Mesodermal cell (in vitro differentiated cells): Measurements from ENCODE around the gene PALLD.

Experiments used
- H3K27ac ChIP-seq: 2 replicates; pipeline ENCODE4 v1.7.0; 2013; ENCODE audit warnings: mild to moderate bottlenecking, low read depth, low read length, moderate library complexity; ENCODE audit not compliant: severe bottlenecking
- H3K36me3 ChIP-seq: 2 replicates; pipeline ENCODE4 v1.7.1; 2013; ENCODE audit warnings: mild to moderate bottlenecking, low read length, moderate library complexity; ENCODE audit not compliant: control insufficient read depth, insufficient read depth
- H3K4me1 ChIP-seq: one replicate; pipeline ENCODE4 v1.7.1; 2013; ENCODE audit warnings: mild to moderate bottlenecking, low read length; ENCODE audit not compliant: insufficient read depth, control insufficient read depth, poor library complexity, severe bottlenecking
- H3K4me3 ChIP-seq: 2 replicates; pipeline ENCODE4 v1.7.0; 2013; ENCODE audit warnings: low read length, control low read depth, mild to moderate bottlenecking; ENCODE audit not compliant: insufficient read depth, poor library complexity, severe bottlenecking; ENCODE audit errors: extremely low read depth
- H3K9me3 ChIP-seq: 2 replicates; pipeline ENCODE4 v1.7.1; 2013; ENCODE audit warnings: mild to moderate bottlenecking, low read length, moderate library complexity; ENCODE audit not compliant: control insufficient read depth
- WGBS, 2 experiments: methylation state at CpG; one replicate each; pipeline ENCODE4 v1.1.5; 2013; ENCODE audit warnings: missing lambda C conversion rate in 2 of 2; ENCODE audit not compliant: insufficient coverage in 2 of 2; 5-methylcytosine and 5-hydroxymethylcytosine counted together

PALLD gene

DNA sequence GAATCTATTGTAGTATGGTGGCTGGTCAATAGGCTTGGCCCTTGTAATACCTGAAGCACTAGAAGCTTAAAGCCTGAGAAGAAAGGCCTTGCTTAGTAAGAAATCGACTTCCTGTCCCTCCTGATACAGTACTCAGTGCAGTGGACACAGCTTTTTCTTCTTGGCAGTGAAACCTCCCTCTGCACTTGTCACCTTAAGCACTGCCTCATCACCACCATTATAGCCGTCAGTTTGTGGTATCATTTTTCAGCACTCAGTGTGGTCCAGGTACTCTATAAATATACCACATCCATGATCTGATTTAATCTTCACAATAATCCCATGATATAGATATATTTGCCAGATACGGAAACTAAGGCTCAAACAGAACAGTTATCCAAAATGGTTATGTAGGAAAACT is 75.2 kb downstream of the PALLD start:
- 82 to 92% methylated on average over 2 of the region's 3 CpGs for WGBS, 2 experiments
- Histone ChIP-seq H3K4me1 (no peaks in the 10 kb centered on the region), H3K27ac (no peak overlapping the region), H3K4me3 (no peak overlapping the region), H3K9me3 (no peaks in the 10 kb centered on the region), H3K36me3 (no peaks in the 10 kb centered on the region)

DNA sequence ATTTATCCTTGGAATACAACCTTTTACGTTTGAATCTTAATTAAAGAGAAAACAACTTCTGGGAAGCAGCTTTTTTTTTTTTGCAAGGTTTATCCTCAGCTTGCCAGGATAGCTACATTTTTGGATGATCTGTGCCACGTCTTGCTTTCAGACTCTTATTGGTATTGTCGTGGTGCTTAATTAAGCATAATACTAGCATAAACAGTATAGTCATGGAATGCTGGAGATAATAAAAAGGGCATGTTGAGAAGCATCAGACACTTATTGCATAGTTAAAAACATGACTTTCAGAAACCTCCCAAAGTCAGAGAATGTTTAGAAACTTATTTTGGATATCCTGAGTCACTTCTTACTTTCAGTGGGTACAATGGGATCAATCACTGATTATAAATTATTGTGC is 77.0 kb downstream of the PALLD start:
- no peak overlapping the region for H3K27ac ChIP-seq
- H3K36me3 ChIP-seq = no peaks in the 10 kb centered on the region
- no peaks in the 10 kb centered on the region for H3K4me1 ChIP-seq
- no peak overlapping the region for H3K4me3 ChIP-seq
- 80 to 100% methylated on average over 1 of the region's 3 CpGs for WGBS, 2 experiments
- H3K9me3 ChIP-seq = no peaks in the 10 kb centered on the region

DNA sequence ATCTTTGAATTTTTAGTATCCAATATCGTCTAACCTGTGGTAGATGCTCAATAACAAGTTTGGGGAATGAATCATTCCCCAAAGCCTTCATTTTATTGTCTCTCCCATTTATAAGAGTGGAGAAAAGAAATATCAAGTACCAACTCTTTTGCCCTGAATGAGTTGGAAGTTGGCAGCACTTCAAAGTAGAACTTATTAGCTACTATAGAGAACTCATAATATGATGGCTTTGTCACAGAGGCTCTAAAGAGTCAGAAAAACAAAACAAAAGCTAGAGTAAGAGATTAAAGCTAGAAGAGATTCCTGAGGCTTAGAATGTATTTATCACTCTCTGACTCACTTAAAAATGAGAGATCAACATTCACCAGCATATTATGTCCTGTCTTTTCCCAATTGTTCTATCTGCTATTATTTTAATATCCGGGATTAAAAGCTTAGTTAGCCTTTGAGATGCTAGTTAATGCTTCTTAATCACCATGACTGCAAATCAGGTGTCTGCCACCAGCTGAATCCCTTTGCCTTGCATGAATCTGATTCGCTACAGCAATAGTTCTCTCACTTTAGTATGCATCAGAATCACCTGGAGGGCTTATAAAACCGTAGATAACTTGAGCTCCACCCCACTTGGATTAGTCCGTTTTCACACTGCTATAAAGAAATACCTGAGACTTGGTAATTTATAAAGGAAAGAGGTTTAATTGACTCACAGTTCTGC is 77.9 kb downstream of the PALLD start:
- no peaks in the 10 kb centered on the region for H3K9me3 ChIP-seq
- H3K36me3 ChIP-seq = no peaks in the 10 kb centered on the region
- 100% methylated on average over 1 of the region's 5 CpGs for WGBS, 2 experiments
- H3K4me3 ChIP-seq = no peak overlapping the region
- no peak overlapping the region for H3K27ac ChIP-seq
- no peaks in the 10 kb centered on the region for H3K4me1 ChIP-seq

DNA sequence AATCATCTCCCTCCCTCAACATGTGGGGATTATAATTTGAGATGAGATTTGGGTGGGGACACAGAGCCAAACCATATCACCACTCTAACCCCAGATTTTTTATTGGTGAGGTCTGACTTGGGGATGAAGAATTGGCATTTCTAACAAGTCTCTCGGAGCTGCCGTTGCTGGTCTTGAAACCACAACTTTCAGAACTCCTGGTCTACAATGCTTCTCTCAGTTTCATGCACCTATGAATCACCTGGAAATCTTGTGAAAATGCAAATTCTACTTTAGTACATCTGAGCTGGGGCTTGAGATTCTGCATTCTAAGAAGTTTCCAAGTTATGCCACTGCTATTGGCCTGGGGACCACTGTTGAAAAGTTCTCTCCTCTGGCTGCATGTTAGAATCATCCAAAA is 78.6 kb downstream of the PALLD start:
- no peak overlapping the region for H3K4me3 ChIP-seq
- H3K4me1 ChIP-seq = no peaks in the 10 kb centered on the region
- H3K27ac ChIP-seq = no peak overlapping the region
- no peaks in the 10 kb centered on the region for H3K36me3 ChIP-seq
- WGBS, 2 experiments = 100% methylated on average over 2 of the region's 2 CpGs; no CpG with 5 or more reads in 1 of the 2 experiments
- H3K9me3 ChIP-seq = no peaks in the 10 kb centered on the region

DNA sequence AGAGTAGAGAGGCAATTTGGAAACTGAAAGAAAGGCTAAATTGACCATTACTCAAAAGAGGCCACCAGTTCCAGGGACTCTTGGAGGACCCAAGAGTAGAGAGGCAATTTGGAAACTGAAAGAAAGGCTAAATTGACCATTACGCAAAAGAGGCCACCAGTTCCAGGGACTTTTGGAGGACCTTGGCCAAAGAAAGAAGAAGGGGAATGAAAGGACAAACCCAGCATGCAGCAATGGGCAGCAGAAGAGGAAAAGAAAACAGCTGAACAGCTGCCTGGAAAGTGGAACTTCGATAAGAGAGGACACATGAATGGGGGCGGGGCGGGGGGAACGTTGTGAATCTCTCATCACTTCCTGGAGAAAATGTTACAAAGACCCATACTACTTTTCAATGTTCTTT is 80.8 kb downstream of the PALLD start:
- no peaks in the 10 kb centered on the region for H3K9me3 ChIP-seq
- no peaks in the 10 kb centered on the region for H3K36me3 ChIP-seq
- H3K4me3 ChIP-seq = no peak overlapping the region
- no peak overlapping the region for H3K27ac ChIP-seq
- WGBS, 2 experiments = 100% methylated on average over 1 to 2 of the region's 5 CpGs
- H3K4me1 ChIP-seq = no peaks in the 10 kb centered on the region

DNA sequence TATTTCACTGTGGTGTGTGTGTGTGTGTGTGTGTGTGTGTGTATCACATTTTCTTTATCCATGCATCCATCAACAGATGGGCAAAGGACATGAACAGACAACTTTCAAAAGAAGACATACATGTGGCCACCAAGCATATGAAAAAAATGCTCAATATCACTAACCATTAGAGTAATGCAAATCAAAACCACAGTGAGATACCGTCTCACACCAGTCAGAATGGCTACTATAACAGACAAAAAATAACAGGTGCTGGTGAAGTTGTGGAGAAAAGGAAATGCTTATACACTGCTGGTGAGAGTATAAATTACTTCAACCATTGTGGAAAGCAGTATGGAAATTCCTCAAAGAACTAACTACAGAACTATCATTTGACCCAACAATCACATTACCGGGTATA is 83.4 kb downstream of the PALLD start:
- Histone ChIP-seq H3K9me3 (no peaks in the 10 kb centered on the region), H3K27ac (no peak overlapping the region), H3K4me1 (peaks cover 9% of the 10 kb centered on the region), H3K4me3 (no peak overlapping the region), H3K36me3 (no peaks in the 10 kb centered on the region)
- WGBS, 2 experiments = no CpG with 5 or more reads among the region's 2 CpGs

DNA sequence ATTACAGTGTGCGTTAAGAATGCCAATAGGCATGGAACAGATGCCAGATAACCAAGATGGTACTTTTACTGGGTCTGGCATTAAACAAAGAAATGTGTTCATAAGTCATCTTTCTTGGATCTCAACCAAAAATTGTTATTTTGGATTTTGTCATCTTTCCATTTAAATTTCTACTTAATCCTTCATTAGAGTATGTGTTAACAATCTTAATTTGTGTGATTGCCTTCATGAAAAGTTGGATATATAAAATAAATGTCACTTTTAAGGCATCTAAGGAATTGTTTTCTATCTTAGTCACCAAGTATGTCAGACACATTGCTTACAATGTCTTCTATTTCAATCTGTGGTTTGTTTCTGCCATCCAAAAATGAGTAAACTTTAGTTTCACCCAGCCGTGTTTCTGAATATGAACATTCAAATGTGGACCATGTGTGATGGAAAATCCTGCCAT is 87.5 kb downstream of the PALLD start:
- H3K36me3 ChIP-seq = no peaks in the 10 kb centered on the region
- no peak overlapping the region for H3K4me3 ChIP-seq
- peaks cover 43% of the 10 kb centered on the region for H3K4me1 ChIP-seq
- H3K9me3 ChIP-seq = no peaks in the 10 kb centered on the region
- 100% methylated on average over 1 of the region's 2 CpGs; no CpG with 5 or more reads in 1 of the 2 experiments for WGBS, 2 experiments
- H3K27ac ChIP-seq = no peak overlapping the region

DNA sequence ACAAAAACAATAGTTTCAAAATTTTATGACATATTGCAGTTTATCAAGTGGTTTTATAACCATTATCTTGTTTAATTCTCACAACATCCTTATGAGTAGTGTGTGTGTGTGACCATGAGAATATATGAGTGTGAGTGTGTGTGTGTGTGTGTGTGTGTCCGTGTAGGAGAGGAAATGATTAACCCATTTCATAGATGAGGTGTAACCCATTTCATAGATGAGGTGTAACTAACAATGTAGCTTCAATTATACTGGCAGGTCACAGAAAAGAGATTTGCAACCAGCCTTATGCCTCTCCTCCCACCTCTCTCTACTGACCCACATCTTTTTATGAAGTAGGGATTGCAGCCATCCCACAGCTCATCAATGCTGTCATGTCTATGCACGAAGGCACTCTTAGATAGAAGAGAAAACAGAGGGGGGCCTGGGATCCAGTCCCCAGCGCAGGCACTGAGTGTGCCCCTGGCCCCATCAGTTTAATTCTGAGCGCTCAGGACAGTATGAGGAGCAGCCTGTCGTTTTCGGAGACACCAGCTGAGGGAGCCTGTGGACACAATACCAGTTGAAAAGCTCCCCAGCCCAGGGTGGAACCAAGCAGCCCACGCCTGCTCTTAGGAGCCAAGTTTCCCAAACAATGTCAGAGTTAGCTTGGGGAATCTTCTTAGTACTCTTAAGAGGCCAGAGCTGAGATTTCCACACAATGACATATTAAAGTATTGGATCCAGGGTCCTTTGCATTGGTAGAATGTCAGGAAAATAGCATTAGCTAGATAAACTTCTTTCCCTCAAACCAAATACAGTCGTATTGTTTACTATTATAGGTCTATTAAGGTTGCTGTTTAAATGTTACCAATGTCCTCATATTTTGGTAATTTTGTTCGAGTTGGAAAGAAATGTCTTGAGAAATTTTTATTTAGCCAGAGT is 88.6 kb downstream of the PALLD start:
- no peaks in the 10 kb centered on the region for H3K36me3 ChIP-seq
- H3K27ac ChIP-seq = no peak overlapping the region
- H3K4me1 ChIP-seq = peaks cover 47% of the 10 kb centered on the region

DNA sequence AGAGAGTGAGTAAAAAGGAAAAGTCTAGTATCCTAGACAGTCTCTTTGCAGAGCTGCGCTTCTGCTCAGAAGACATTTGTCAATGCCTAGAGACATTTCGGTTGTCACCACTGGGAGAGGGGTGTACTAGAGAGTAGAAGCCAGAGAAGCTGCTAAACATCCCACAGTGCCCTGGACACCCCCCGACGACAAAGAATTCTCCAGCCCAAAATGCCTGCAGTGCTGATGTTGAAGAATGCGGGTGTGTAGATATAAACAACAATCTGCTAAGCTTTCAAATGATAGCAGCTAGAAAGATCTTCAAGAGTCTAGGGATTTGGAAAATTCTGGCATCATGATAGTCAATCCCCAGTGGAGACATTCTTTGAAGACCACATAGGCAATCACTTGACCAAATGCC is 90.1 kb downstream of the PALLD start:
- 84 to 95% methylated on average over 3 to 4 of the region's 5 CpGs for WGBS, 2 experiments

More for the DNA sequence above, 88.6 kb downstream of the PALLD start:
- Histone ChIP-seq H3K9me3 (no peaks in the 10 kb centered on the region), H3K4me3 (no peak overlapping the region)
- 11 to 13% methylated on average over 6 of the region's 9 CpGs for WGBS, 2 experiments

DNA sequence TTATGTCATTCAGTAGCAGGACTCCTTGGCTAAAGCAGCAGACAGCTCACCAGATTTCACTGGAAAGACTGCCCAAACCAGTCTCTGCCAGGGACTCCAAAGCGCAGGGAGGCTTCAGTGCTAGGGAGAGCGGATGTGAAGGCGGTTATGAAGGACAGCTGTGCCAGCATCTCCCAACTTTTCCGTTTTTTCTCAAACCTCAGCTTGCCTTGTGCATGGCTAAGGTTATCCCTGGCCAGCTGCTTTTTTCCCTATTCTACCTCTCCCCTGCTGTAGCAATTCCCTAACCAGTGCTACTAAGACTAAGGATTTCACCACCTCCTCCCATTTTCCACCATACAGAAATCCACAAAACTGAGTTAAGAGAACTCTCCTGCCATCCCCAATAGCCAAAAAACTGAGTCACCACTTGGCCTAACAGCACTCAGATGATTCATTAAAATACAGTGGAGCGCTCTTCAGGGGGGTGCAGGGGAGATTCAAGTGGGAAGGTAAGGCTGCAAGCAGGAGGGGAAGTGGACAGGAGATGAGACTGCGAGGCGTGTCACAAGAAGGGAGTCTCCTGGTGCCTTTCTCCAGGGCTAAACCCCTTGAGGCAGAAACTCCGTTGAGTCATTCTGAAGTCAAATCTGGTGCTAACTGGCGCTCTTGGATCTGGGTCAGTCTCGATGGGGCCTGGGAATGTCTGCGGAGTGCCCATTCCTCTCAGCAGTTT is 90.7 kb downstream of the PALLD start:
- H3K27ac ChIP-seq = peak overlapping the region; percentile 90
- peaks cover 47% of the 10 kb centered on the region for H3K4me1 ChIP-seq

More for the DNA sequence above, 90.1 kb downstream of the PALLD start:
- Histone ChIP-seq H3K27ac (peak overlapping the region; percentile 90), H3K9me3 (no peaks in the 10 kb centered on the region), H3K4me3 (no peak overlapping the region), H3K36me3 (no peaks in the 10 kb centered on the region), H3K4me1 (peaks cover 47% of the 10 kb centered on the region)

More for the DNA sequence above, 90.7 kb downstream of the PALLD start:
- WGBS, 2 experiments = 85 to 88% methylated on average over 8 of the region's 11 CpGs
- no peak overlapping the region for H3K4me3 ChIP-seq
- H3K9me3 ChIP-seq = no peaks in the 10 kb centered on the region
- H3K36me3 ChIP-seq = no peaks in the 10 kb centered on the region
